T-helper 2 cell treated with Interferon-gamma antibody and Interleukin-4, amounts not matched to agents 5 μg/mL and 100 μg/mL, for 36 hours (primary cell): Measurements from ENCODE around the gene ASCL3.
"Not testable (repeated sequence)": the region's sequence is repeated elsewhere in the genome, so short reads cannot be mapped to it uniquely, and the experiment has no call there.

Experiments
- DNase-seq: peaks from one replicate; pipeline ENCODE4 v3.0.0; 2021; ENCODE audit warnings: low spot score
- H3K27ac Mint-ChIP-seq: one replicate; pipeline ENCODE4 v1.8.0; 2021; ENCODE audit warnings: mild to moderate bottlenecking, mixed read lengths
- H3K27me3 Mint-ChIP-seq: one replicate; pipeline ENCODE4 v1.8.0; 2021; ENCODE audit warnings: low read depth, mixed read lengths
- H3K36me3 Mint-ChIP-seq: one replicate; pipeline ENCODE4 v1.8.0; 2021; ENCODE audit warnings: low read depth, mixed read lengths
- H3K4me1 Mint-ChIP-seq: one replicate; pipeline ENCODE4 v1.8.0; 2021; ENCODE audit warnings: low read depth, mixed read lengths
- H3K4me3 Mint-ChIP-seq: one replicate; pipeline ENCODE4 v1.8.0; 2022; ENCODE audit warnings: mild to moderate bottlenecking, moderate library complexity, mixed read lengths
- H3K9me3 Mint-ChIP-seq: one replicate; pipeline ENCODE4 v1.8.0; 2021; ENCODE audit warnings: mixed read lengths

Gene ASCL3

GRCh38 chr11:8942518-8943066 lies at the start of gene ASCL3:
ASCL3 (minus strand) TSS chr11:8943016; CDS start chr11:8938161, 4,855 bp downstream.
- Mint-ChIP-seq H3K36me3 (peaks cover 7% of the 10 kb centered on the region), H3K4me1 (peaks cover 2% of the 10 kb centered on the region), H3K27ac (no peak within 1 kb of the TSS), H3K9me3 (no peaks in the 10 kb centered on the region), H3K27me3 (peaks cover 22% of the 10 kb centered on the region), H3K4me3 (no peak within 1 kb of the TSS)
- no peak for DNase-seq

- Mint-ChIP-seq H3K36me3 (no peaks in the 10 kb centered on the region), H3K4me1 (peaks cover 9% of the 10 kb centered on the region), H3K27ac (no peak overlapping the region), H3K27me3 (peaks cover 12% of the 10 kb centered on the region), H3K9me3 (no peaks in the 10 kb centered on the region), H3K4me3 (no peak overlapping the region)
- no peak for DNase-seq
Observed at GRCh38 chr11:8989453-8989852, 46.6 kb upstream of the ASCL3 start.

GRCh38 chr11:8988329-8989234 lies 45.8 kb upstream of the ASCL3 start:
- H3K36me3 Mint-ChIP-seq = no peaks in the 10 kb centered on the region
- H3K4me3 Mint-ChIP-seq = no peak overlapping the region
- H3K4me1 Mint-ChIP-seq = peaks cover 11% of the 10 kb centered on the region
- no peak for DNase-seq
- H3K9me3 Mint-ChIP-seq = no peaks in the 10 kb centered on the region
- peaks cover 9% of the 10 kb centered on the region for H3K27me3 Mint-ChIP-seq
- no peak overlapping the region for H3K27ac Mint-ChIP-seq

- DNase-seq = no peak
- peaks cover 11% of the 10 kb centered on the region for H3K4me1 Mint-ChIP-seq
- H3K4me3 Mint-ChIP-seq = no peak overlapping the region
- H3K27me3 Mint-ChIP-seq = peaks cover 6% of the 10 kb centered on the region
- H3K9me3 Mint-ChIP-seq = no peaks in the 10 kb centered on the region
- H3K36me3 Mint-ChIP-seq = no peaks in the 10 kb centered on the region
- no peak overlapping the region for H3K27ac Mint-ChIP-seq
Observed at GRCh38 chr11:8987446-8987845, 44.6 kb upstream of the ASCL3 start.

- H3K9me3 Mint-ChIP-seq, H3K27me3 Mint-ChIP-seq, H3K4me3 Mint-ChIP-seq, H3K36me3 Mint-ChIP-seq, DNase-seq, H3K27ac Mint-ChIP-seq: not testable (repeated sequence)
- peaks cover 11% of the 10 kb centered on the region for H3K4me1 Mint-ChIP-seq
Observed at GRCh38 chr11:8986772-8987171, 44.0 kb upstream of the ASCL3 start.

GRCh38 chr11:8985462-8985861 lies 42.6 kb upstream of the ASCL3 start:
- Mint-ChIP-seq H3K27me3 (peaks cover 6% of the 10 kb centered on the region), H3K9me3 (no peaks in the 10 kb centered on the region), H3K4me1 (peaks cover 11% of the 10 kb centered on the region), H3K36me3 (no peaks in the 10 kb centered on the region), H3K4me3 (no peak overlapping the region), H3K27ac (no peak overlapping the region)
- DNase-seq = no peak

GRCh38 chr11:8983552-8983951 lies 40.7 kb upstream of the ASCL3 start:
- DNase-seq = no peak
- peaks cover 9% of the 10 kb centered on the region for H3K4me1 Mint-ChIP-seq
- no peak overlapping the region for H3K4me3 Mint-ChIP-seq
- H3K36me3 Mint-ChIP-seq = peaks cover 1% of the 10 kb centered on the region
- no peaks in the 10 kb centered on the region for H3K27me3 Mint-ChIP-seq
- no peak overlapping the region for H3K27ac Mint-ChIP-seq
- no peaks in the 10 kb centered on the region for H3K9me3 Mint-ChIP-seq

GRCh38 chr11:8980485-8980884 lies 37.7 kb upstream of the ASCL3 start:
- Mint-ChIP-seq H3K27me3 (no peaks in the 10 kb centered on the region), H3K27ac (no peak overlapping the region), H3K9me3 (no peaks in the 10 kb centered on the region), H3K4me1 (peaks cover 2% of the 10 kb centered on the region), H3K4me3 (no peak overlapping the region), H3K36me3 (peaks cover 1% of the 10 kb centered on the region)
- no peak for DNase-seq

- not testable (repeated sequence) for H3K27me3 Mint-ChIP-seq, DNase-seq, H3K9me3 Mint-ChIP-seq, H3K27ac Mint-ChIP-seq, H3K36me3 Mint-ChIP-seq, H3K4me1 Mint-ChIP-seq, H3K4me3 Mint-ChIP-seq
Observed at GRCh38 chr11:8979365-8979764, 36.5 kb upstream of the ASCL3 start.

- no peak overlapping the region for H3K4me3 Mint-ChIP-seq
- no peaks in the 10 kb centered on the region for H3K9me3 Mint-ChIP-seq
- H3K4me1 Mint-ChIP-seq = no peaks in the 10 kb centered on the region
- no peak for DNase-seq
- H3K27me3 Mint-ChIP-seq = no peaks in the 10 kb centered on the region
- H3K27ac Mint-ChIP-seq = no peak overlapping the region
- H3K36me3 Mint-ChIP-seq = no peaks in the 10 kb centered on the region
Observed at GRCh38 chr11:8973121-8973520, 30.3 kb upstream of the ASCL3 start.

- peaks cover under 1% of the 10 kb centered on the region for H3K4me1 Mint-ChIP-seq
- H3K27ac Mint-ChIP-seq = no peak overlapping the region
- H3K9me3 Mint-ChIP-seq = no peaks in the 10 kb centered on the region
- no peaks in the 10 kb centered on the region for H3K36me3 Mint-ChIP-seq
- no peak for DNase-seq
- no peaks in the 10 kb centered on the region for H3K27me3 Mint-ChIP-seq
- no peak overlapping the region for H3K4me3 Mint-ChIP-seq
Observed at GRCh38 chr11:8971924-8972316, 29.1 kb upstream of the ASCL3 start.

- no peak for DNase-seq
- peaks cover 7% of the 10 kb centered on the region for H3K4me1 Mint-ChIP-seq
- H3K27ac Mint-ChIP-seq = no peak overlapping the region
- H3K27me3 Mint-ChIP-seq = no peaks in the 10 kb centered on the region
- H3K9me3 Mint-ChIP-seq = no peaks in the 10 kb centered on the region
- no peak overlapping the region for H3K4me3 Mint-ChIP-seq
- no peaks in the 10 kb centered on the region for H3K36me3 Mint-ChIP-seq
Observed at GRCh38 chr11:8971196-8971923, 28.5 kb upstream of the ASCL3 start.

- DNase-seq = no peak
- Mint-ChIP-seq H3K36me3 (no peaks in the 10 kb centered on the region), H3K4me1 (peaks cover 27% of the 10 kb centered on the region), H3K27ac (no peak overlapping the region), H3K4me3 (no peak overlapping the region), H3K27me3 (no peaks in the 10 kb centered on the region), H3K9me3 (no peaks in the 10 kb centered on the region)
Observed at GRCh38 chr11:8967184-8967583, 24.4 kb upstream of the ASCL3 start.
